Trophoblast cell (in vitro differentiated cells and primary cell): Measurements from ENCODE around the gene SLC5A1.

ENCODE experiments used
- DNase-seq, 2 donors: peaks; one replicate each; pipeline ENCODE4 v3.0.0-alpha.2; 2016
- H2AFZ ChIP-seq: 2 replicates; pipeline ENCODE4 v1.6.1; 2013; ENCODE audit warnings: low read length, moderate library complexity, mild to moderate bottlenecking; ENCODE audit not compliant: insufficient read depth, poor library complexity
- H2AK5ac ChIP-seq: 2 replicates; pipeline ENCODE4 v1.6.1; 2013; ENCODE audit warnings: mild to moderate bottlenecking, low read length
- H2BK120ac ChIP-seq: 2 replicates; pipeline ENCODE4 v1.6.1; 2013; ENCODE audit warnings: low read length, mild to moderate bottlenecking, moderate library complexity; ENCODE audit not compliant: insufficient read depth, poor library complexity
- H2BK12ac ChIP-seq: 2 replicates; pipeline ENCODE4 v1.6.1; 2013; ENCODE audit warnings: mild to moderate bottlenecking, low read length, moderate library complexity
- H2BK5ac ChIP-seq: 2 replicates; pipeline ENCODE4 v1.6.1; 2013; ENCODE audit warnings: low read length, low read depth, moderate library complexity, mild to moderate bottlenecking; ENCODE audit not compliant: poor library complexity
- H3K14ac ChIP-seq: 2 replicates; pipeline ENCODE4 v1.6.1; 2013; ENCODE audit warnings: mild to moderate bottlenecking, low read length
- H3K18ac ChIP-seq: 2 replicates; pipeline ENCODE4 v1.6.1; 2013; ENCODE audit warnings: mild to moderate bottlenecking, low read length
- H3K23ac ChIP-seq: 2 replicates; pipeline ENCODE4 v1.6.1; 2013; ENCODE audit warnings: low read length
- H3K27ac ChIP-seq: 2 replicates; pipeline ENCODE4 v1.5.1; 2013; ENCODE audit warnings: low read depth, mild to moderate bottlenecking, inconsistent platforms, low read length, moderate library complexity
- H3K27me3 ChIP-seq: 2 replicates; pipeline ENCODE4 v1.6.1; 2013; ENCODE audit warnings: inconsistent platforms, mild to moderate bottlenecking, low read length, moderate library complexity; ENCODE audit not compliant: insufficient read depth
- H3K36me3 ChIP-seq, 2 experiments: 1 replicate in 1 of 2; 2 replicates in 1 of 2; pipeline ENCODE4 v1.6.1; 2013; ENCODE audit warnings: low read length in 2 of 2, mild to moderate bottlenecking in 2 of 2, moderate library complexity in 1 of 2; ENCODE audit not compliant: insufficient read depth in 2 of 2, control insufficient read depth in 1 of 2
- H3K4ac ChIP-seq: 2 replicates; pipeline ENCODE4 v1.6.1; 2013; ENCODE audit warnings: low read depth, mild to moderate bottlenecking, low read length, moderate library complexity
- H3K4me1 ChIP-seq, 2 experiments: 1 replicate in 1 of 2; 2 replicates in 1 of 2; pipeline ENCODE4 v1.6.1; 2013; ENCODE audit warnings: low read length in 2 of 2, mild to moderate bottlenecking in 2 of 2, moderate library complexity in 1 of 2; ENCODE audit not compliant: insufficient read depth in 2 of 2, control insufficient read depth in 1 of 2
- H3K4me2 ChIP-seq: 2 replicates; pipeline ENCODE4 v1.6.1; 2013; ENCODE audit warnings: inconsistent platforms, mild to moderate bottlenecking, low read length, moderate library complexity
- H3K4me3 ChIP-seq: 2 replicates; pipeline ENCODE4 v1.5.1; 2013; ENCODE audit warnings: mild to moderate bottlenecking, low read depth, low read length, inconsistent platforms
- H3K79me1 ChIP-seq: one replicate; pipeline ENCODE4 v1.6.1; 2013; ENCODE audit warnings: low read length
- H3K79me2 ChIP-seq: 2 replicates; pipeline ENCODE4 v1.6.1; 2013; ENCODE audit warnings: low read length, mild to moderate bottlenecking; ENCODE audit not compliant: control insufficient read depth, insufficient read depth, poor library complexity
- H3K9ac ChIP-seq: 2 replicates; pipeline ENCODE4 v1.6.1; 2013; ENCODE audit warnings: mild to moderate bottlenecking, low read length
- H3K9me3 ChIP-seq: 2 replicates; pipeline ENCODE4 v1.6.1; 2013; ENCODE audit warnings: low read depth, mild to moderate bottlenecking, control low read depth, inconsistent platforms, low read length; ENCODE audit not compliant: insufficient read depth
- H4K12ac ChIP-seq: 2 replicates; pipeline ENCODE4 v1.6.1; 2013; ENCODE audit warnings: low read depth, mild to moderate bottlenecking, low read length, moderate library complexity
- H4K8ac ChIP-seq: 2 replicates; pipeline ENCODE4 v1.6.1; 2013; ENCODE audit warnings: low read depth, mild to moderate bottlenecking, low read length, moderate library complexity
- H4K91ac ChIP-seq: one replicate; pipeline ENCODE4 v1.6.1; 2013; ENCODE audit warnings: low read depth, mild to moderate bottlenecking, low read length, moderate library complexity
- WGBS: extraction: QIAGEN DNeasy Blood & Tissue Kit; methylation state at CpG from one replicate; pipeline ENCODE4 v1.1.7; 2013; ENCODE audit warnings: missing lambda C conversion rate; ENCODE audit not compliant: insufficient read length, insufficient coverage; ENCODE audit errors: extremely low coverage; 5-methylcytosine and 5-hydroxymethylcytosine counted together

The SLC5A1 gene

GRCh38 chr22:32083000-32083399 lies 39.9 kb downstream of the SLC5A1 start:
- Histone ChIP-seq H2AK5ac (no peak overlapping the region), H3K9me3 (no peaks in the 10 kb centered on the region), H3K27ac (no peak overlapping the region), H3K9ac (no peak overlapping the region), H3K23ac (no peak overlapping the region), H3K4me3 (no peak overlapping the region), H2BK120ac (no peak overlapping the region), H3K18ac (no peak overlapping the region), H2AFZ (no peak overlapping the region), H3K79me1 (no peaks in the 10 kb centered on the region), H3K4me1 (no peaks in the 10 kb centered on the region), H3K79me2 (no peaks in the 10 kb centered on the region), H3K27me3 (no peaks in the 10 kb centered on the region), H2BK5ac (no peak overlapping the region), H4K8ac (no peak overlapping the region), H3K14ac (no peak overlapping the region), H3K4ac (no peak overlapping the region), H3K36me3 (no peaks in the 10 kb centered on the region), H2BK12ac (no peak overlapping the region), H4K91ac (no peak overlapping the region), H4K12ac (no peak overlapping the region), H3K4me2 (no peak overlapping the region)
- no CpG with 5 or more reads among the region's 6 CpGs for WGBS
- DNase-seq, result no peak

GRCh38 chr22:32083814-32084213 lies 40.8 kb downstream of the SLC5A1 start:
- H3K4ac ChIP-seq, result no peak overlapping the region
- no peaks in the 10 kb centered on the region for H3K27me3 ChIP-seq
- H2BK120ac ChIP-seq, result no peak overlapping the region
- no peak overlapping the region for H2BK12ac ChIP-seq
- H4K8ac ChIP-seq, result no peak overlapping the region
- no peaks in the 10 kb centered on the region for H3K36me3 ChIP-seq
- DNase-seq, result no peak
- H2AFZ ChIP-seq, result no peak overlapping the region
- H3K23ac ChIP-seq, result no peak overlapping the region
- no peaks in the 10 kb centered on the region for H3K9me3 ChIP-seq
- no peak overlapping the region for H3K14ac ChIP-seq
- H3K18ac ChIP-seq, result no peak overlapping the region
- no peak overlapping the region for H2AK5ac ChIP-seq
- H2BK5ac ChIP-seq, result no peak overlapping the region
- no peak overlapping the region for H3K4me2 ChIP-seq
- H3K4me3 ChIP-seq, result no peak overlapping the region
- H3K9ac ChIP-seq, result no peak overlapping the region
- H3K79me1 ChIP-seq, result no peaks in the 10 kb centered on the region
- no peak overlapping the region for H4K91ac ChIP-seq
- no peak overlapping the region for H4K12ac ChIP-seq
- H3K4me1 ChIP-seq, result no peaks in the 10 kb centered on the region
- H3K79me2 ChIP-seq, result no peaks in the 10 kb centered on the region
- no peak overlapping the region for H3K27ac ChIP-seq

GRCh38 chr22:32088084-32088483 lies 45.0 kb downstream of the SLC5A1 start:
- H3K9ac ChIP-seq, result no peak overlapping the region
- H2AFZ ChIP-seq, result no peak overlapping the region
- no peak overlapping the region for H3K4me3 ChIP-seq
- H4K8ac ChIP-seq, result no peak overlapping the region
- H3K18ac ChIP-seq, result no peak overlapping the region
- H3K27ac ChIP-seq, result no peak overlapping the region
- H2AK5ac ChIP-seq, result no peak overlapping the region
- no peak overlapping the region for H2BK5ac ChIP-seq
- no peak overlapping the region for H4K12ac ChIP-seq
- no peaks in the 10 kb centered on the region for H3K27me3 ChIP-seq
- H3K79me2 ChIP-seq, result no peaks in the 10 kb centered on the region
- no peaks in the 10 kb centered on the region for H3K79me1 ChIP-seq
- WGBS, result no CpG with 5 or more reads among the region's 3 CpGs
- H3K14ac ChIP-seq, result no peak overlapping the region
- H3K4ac ChIP-seq, result no peak overlapping the region
- H2BK12ac ChIP-seq, result no peak overlapping the region
- no peak overlapping the region for H4K91ac ChIP-seq
- H3K36me3 ChIP-seq, result no peaks in the 10 kb centered on the region
- no peak overlapping the region for H3K4me2 ChIP-seq
- H3K4me1 ChIP-seq, result no peaks in the 10 kb centered on the region
- no peaks in the 10 kb centered on the region for H3K9me3 ChIP-seq
- no peak for DNase-seq
- H2BK120ac ChIP-seq, result no peak overlapping the region
- H3K23ac ChIP-seq, result no peak overlapping the region

- WGBS, result no CpG with 5 or more reads among the region's 1 CpG
These were observed 54.0 kb downstream of the SLC5A1 start for GRCh38 chr22:32097018-32097417.

More at GRCh38 chr22:32097018-32097417, 54.0 kb downstream of the SLC5A1 start:
- no peak overlapping the region for H2AK5ac ChIP-seq
- no peak overlapping the region for H2AFZ ChIP-seq
- no peak overlapping the region for H3K4me2 ChIP-seq
- no peaks in the 10 kb centered on the region for H3K4me1 ChIP-seq
- no peak overlapping the region for H2BK5ac ChIP-seq
- no peak overlapping the region for H3K4ac ChIP-seq
- no peak overlapping the region for H3K4me3 ChIP-seq
- H4K91ac ChIP-seq, result no peak overlapping the region
- no peaks in the 10 kb centered on the region for H3K27me3 ChIP-seq
- H4K8ac ChIP-seq, result no peak overlapping the region
- H3K18ac ChIP-seq, result no peak overlapping the region
- H2BK12ac ChIP-seq, result no peak overlapping the region
- H3K79me2 ChIP-seq, result no peaks in the 10 kb centered on the region
- no peak overlapping the region for H3K14ac ChIP-seq
- H3K36me3 ChIP-seq, result no peaks in the 10 kb centered on the region
- no peak overlapping the region for H4K12ac ChIP-seq
- H3K9ac ChIP-seq, result no peak overlapping the region
- H3K9me3 ChIP-seq, result no peaks in the 10 kb centered on the region
- no peak overlapping the region for H3K23ac ChIP-seq
- H3K27ac ChIP-seq, result no peak overlapping the region
- H3K79me1 ChIP-seq, result no peaks in the 10 kb centered on the region
- no peak for DNase-seq
- no peak overlapping the region for H2BK120ac ChIP-seq
